ENCODE data around the gene ACKR3.

ACKR3 gene

GRCh38 chr2:236616031-236616430 lies 46.4 kb downstream of the ACKR3 start:
- DNase-seq = no peak

- no peak for DNase-seq
Measured at GRCh38 chr2:236616624-236617023, 47.0 kb downstream of the ACKR3 start.

DNA sequence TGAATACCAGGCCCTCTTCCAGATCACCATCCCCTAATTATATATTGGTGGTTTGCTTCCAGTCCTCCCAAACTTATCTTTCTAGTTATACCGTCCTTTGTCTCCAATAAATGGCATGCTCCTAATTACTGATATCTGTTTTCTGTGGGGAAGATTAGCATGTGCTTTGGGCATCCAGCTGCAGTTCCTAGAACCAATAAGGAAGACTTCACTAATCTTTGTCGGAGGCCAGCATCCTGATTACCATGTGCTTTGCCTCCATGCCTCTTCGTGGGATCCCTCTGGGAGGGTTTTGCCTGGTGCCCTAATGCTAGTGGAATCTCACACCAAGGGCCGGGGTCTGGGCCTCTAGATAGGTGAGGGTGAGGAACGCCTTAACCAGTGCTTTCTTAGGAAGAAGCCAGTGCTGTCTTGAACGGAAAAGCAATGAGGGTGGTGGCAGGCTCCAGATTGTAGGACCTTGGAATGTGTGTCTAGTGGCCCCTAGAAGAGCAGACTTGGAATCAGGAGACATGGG lies 47.7 kb downstream of the ACKR3 start:
- no peak for DNase-seq

GRCh38 chr2:236617796-236618195 lies 48.2 kb downstream of the ACKR3 start:
- no peak for DNase-seq

- DNase-seq = no peak
Measured at GRCh38 chr2:236618370-236618769, 48.7 kb downstream of the ACKR3 start.

DNA sequence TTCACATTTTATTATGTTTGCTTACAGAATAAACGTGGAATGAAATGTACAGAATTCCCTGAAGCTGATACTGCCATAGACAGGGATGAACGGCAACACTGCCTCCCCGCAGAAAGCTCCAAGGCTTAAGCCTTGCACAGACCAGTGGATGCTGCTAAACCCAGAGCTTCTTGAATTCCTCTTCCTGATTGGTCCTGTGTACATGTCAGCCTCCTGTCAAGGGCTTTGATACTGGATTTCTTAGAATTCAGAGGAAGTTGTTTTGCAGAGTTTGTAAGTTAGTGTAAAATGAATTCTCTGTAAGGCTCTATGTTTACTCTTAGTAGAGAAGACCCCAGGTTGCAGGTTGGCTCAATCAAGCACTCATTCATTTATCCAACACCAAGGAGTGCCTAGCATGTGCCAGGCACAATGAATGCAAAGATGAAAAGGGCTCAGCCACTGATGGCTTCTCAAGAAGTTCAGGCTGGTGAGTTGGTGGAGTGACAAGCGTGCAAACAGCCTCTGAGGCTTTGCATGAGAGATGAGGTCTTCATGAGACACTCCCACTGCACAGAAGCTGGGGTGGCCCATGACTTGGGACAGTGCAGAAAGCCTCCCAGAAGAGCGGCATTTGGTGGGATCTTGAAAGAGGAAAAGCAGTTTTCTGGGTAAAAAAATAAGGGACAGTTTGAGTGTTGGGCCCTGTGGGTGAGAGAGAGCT lies 50.4 kb downstream of the ACKR3 start:
- no peak for DNase-seq

DNA sequence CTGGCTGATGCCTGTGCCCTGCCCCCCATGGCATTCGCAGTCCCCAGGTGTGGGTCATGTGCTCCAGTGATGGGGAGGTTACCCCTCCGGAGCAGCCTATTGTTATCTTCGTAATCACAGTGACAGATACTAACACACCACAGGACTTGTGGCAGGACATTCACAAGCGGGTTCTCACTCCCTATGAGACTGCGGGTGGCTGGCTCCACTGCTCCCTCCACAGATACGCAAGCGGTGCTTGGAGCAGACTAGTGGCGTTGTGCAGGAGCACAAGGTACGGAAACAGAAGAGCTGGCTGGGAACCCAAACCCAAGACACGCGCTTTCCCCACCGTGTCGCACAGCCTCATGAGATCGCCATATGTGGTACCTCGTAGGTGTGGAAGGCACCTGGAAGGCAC lies 52.2 kb downstream of the ACKR3 start:
- DNase-seq = no peak

- DNase-seq = no peak
Measured at GRCh38 chr2:236622201-236622600, 52.6 kb downstream of the ACKR3 start.

GRCh38 chr2:236622660-236623059 lies 53.0 kb downstream of the ACKR3 start:
- no peak for DNase-seq

- no peak for DNase-seq
Measured at GRCh38 chr2:236623816-236624215, 54.2 kb downstream of the ACKR3 start.

GRCh38 chr2:236625156-236625690 lies 55.6 kb downstream of the ACKR3 start:
- no peak for DNase-seq

GRCh38 chr2:236626391-236627150 lies 56.9 kb downstream of the ACKR3 start:
- no peak for DNase-seq

DNA sequence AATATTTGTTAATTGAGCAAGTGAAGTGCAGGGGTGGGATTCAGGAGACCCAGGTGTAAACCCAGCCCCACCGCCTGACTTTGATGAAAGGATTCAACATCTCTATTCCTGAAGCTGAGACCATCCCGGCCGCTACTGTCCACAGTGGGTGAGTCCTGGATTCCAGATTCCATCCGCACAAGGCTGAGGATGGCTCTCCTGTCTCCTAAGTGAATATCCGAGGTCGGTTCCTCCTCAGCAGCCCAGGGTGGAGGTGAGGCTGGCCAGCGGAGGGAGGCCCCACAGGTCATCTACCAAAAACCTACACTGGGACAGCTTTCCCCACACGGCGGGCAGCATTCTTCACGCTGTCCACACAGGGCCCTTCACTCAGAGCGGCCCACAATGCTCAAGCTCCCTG lies 57.6 kb downstream of the ACKR3 start:
- DNase-seq = no peak

GRCh38 chr2:236627841-236628240 lies 58.2 kb downstream of the ACKR3 start:
- DNase-seq = no peak

DNA sequence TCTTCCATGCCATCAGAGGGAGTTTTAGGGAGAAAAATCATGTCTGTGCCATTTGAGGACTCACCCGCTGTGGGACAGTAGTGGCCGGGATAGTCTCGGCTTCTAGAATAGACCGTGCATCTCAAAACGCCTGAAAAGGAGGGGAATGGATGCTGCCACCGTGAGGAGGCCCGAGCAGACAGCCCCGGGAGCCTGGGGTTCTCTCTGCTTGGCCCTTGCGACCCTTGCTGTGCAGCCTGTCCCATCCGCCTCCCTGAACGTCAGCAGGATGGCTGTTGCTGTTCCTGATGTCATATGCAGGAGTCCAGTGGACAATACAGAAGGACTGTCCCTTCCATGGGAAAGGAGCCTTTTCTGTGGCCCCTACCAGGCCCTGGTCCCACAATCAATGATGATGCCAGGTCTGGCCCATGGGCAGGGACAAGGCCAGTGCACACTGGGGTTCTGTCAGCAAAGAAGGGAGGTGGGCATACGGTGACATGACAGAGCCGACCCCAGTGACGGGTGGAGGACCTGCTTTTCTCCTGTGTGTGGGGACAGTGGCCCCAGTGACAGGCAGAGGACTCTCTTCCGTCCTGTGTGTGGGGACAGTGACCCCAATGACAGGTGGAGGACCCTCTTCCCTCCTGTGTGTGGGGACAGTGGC lies 58.8 kb downstream of the ACKR3 start:
- DNase-seq = no peak

GRCh38 chr2:236628981-236629605 lies 59.5 kb downstream of the ACKR3 start:
- no peak for DNase-seq

DNA sequence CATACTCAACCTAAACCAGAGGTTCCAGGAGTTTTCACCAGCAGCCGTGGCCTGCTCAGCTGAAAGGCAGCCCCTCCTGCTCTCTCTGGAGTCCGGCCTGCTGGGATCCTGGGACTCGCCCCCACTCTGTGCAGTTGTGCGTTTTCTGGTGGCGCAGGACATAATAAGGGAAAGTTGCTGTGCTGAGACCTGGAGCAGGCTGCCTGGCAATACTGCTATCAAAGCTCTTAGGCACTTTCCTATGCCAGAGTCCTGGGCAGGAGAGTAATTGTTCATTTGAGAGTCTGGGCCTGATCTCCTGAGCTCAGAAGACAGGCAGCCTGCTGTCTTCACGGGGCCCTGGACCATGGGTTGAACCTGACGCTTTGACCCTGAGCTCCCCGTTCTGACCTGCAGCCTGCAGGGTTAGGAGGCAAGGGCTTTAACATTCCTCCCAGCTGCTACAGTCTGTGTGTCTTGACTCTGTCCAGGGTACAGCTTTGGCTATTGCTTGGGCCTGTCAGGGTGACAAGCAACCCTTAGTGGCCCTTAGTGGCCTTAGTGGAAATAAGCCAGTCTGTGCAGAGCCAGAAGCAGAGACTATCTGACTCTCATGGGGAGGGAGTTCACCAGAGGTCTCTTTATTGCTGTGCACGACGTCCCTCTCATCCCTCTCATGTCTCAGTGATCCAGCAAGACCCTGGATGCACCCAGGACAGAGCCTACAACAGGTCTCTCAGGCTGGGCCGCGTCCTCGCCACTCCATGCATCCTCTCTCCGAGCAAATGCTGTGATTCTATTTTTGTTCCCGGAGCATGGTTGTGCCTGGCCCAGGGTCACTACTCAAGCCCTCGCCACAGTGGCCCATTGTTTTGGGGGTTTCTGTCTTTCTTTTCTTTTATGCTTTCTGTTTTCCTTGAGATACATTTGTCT lies 60.6 kb downstream of the ACKR3 start:
- DNase-seq = no peak

DNA sequence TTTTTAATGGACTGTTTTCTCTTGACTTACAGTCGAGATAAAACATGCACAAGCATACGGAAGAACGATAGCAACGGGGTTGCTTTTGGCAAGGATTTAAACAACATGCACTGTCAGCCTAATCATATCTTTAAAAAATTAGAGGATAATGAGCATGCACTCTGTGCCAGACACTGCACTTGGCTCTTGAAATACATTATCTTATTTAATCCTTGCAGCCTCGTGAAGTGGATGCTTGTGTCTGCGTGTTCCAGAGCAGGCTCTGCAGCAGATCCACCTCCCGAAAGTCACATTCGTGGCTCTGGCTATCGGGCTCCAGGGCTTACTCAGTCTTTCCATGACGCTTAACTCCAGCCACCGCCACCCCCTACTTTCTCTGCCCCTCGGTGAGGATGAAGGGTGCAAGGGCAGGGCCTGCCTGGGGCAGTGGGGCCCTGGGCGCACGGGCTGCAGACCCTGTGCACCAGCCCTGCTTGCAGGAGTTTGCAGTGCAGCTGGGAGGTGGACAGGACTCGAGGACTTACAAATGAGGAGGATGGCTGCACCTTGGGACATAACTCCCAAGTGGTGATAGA lies 61.7 kb downstream of the ACKR3 start:
- no peak for DNase-seq

- no peak for DNase-seq
Measured at GRCh38 chr2:236631856-236632291, 62.2 kb downstream of the ACKR3 start.
